ENCODE measurements around the gene FADS3. TPM values are rescaled to one million over a fixed set of nuclear protein-coding genes. Genes with fewer than 3 reads are reported as not detected.

FADS3 gene
- total and polyA plus RNA-seq, 7 experiments from 2014 or later, result 0.31 to 8.6 (median 2.1) TPM

DNA sequence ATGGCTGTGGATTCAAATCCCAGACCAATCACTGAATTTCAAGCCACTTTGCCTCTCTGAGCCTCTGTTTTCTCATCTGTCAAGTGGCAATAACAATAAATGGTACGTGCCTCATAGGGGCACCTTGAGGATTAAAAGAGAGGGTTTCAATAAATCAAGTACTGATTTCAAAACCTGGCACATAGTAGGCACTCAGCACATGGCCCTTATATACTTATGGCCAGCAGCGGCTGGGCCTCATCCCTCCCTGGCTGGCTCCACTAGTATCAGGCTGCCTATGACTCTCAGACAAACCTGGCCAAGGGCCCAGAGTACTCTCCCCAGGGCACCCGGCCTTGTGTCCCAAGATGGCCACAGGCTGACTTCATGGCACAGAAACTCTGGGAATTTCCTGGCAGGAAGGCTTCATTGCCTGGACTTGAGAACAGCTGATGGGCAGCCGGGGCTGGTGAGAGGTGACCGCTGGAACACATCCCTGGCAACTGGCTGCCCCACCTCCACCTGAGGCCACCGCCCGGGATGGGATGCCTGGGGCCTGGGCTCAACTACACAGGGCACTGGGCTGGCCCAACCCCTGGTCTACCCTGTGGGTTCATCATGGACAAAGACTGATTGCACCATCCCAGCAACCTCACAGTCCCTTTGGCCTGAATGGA, 3.4 kb downstream of the FADS3 start:
- no peaks in the 10 kb centered on the region for H3K27me3 ChIP-seq (ENCODE audit: control insufficient read depth in 2 of 2, insufficient read depth in 2 of 2, low read length in 2 of 2)
- Mint-ChIP-seq H3K4me3 (no peak overlapping the region), H3K36me3 (no peaks in the 10 kb centered on the region), H3K4me1 (peaks cover 0 to 11% (median 4%) of the 10 kb centered on the region in 7 donors), H3K9me3 (no peaks in the 10 kb centered on the region), H3K27me3 (peaks cover 0 to 8% (median 0%) of the 10 kb centered on the region in 5 donors), H3K27ac (no peak overlapping the region)
- ChIA-PET POLR2A (no interaction called here), CTCF (no interaction called here)
- ATAC-seq, result no peak
- DNase-seq, result no peak
- no peak overlapping the region for H3K27ac ChIP-seq (ENCODE audit: low read depth, low read length)
- intact Hi-C loops (cut with micrococcal nuclease), result no loop called here
- H3K4me3 ChIP-seq (ENCODE audit: low read length), result no peak overlapping the region
- no peaks in the 10 kb centered on the region for H3K36me3 ChIP-seq (ENCODE audit: control insufficient read depth in 2 of 3, insufficient read depth in 3 of 3, low read length in 3 of 3)
- peaks cover 9% of the 10 kb centered on the region in 2 donors for H3K4me1 ChIP-seq (ENCODE audit: control insufficient read depth in 2 of 2, insufficient read depth in 2 of 2, low read length in 2 of 2)
- H3K9me3 ChIP-seq (ENCODE audit: control insufficient read depth in 2 of 3, low read length in 3 of 3), result no peaks in the 10 kb centered on the region

DNA sequence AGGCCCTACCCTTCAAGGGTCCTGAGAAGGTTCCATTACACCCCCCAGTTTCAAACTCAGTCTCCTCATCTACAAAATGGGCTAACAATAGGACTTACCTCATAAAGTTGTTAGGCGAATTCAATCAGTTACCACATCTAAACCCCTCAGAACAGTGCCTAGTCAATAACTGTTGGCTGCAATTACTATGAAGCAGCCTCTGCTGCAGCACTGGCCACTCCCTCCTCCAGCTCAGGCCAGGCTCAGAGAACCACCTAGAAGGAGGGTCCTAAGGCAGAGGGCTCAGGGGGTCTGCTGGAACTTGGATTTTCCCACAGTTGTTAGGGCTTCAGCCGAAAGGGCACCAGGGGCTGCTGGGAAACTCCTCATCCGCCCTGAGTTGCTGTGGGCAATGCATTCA, 4.7 kb downstream of the FADS3 start:
- peaks cover 0 to 2% (median 0%) of the 10 kb centered on the region in 5 donors for H3K27me3 Mint-ChIP-seq
- no peaks in the 10 kb centered on the region for H3K9me3 Mint-ChIP-seq
- ATAC-seq (no peak), DNase-seq (no peak)
- intact Hi-C loops (cut with micrococcal nuclease), result no loop called here
- H3K36me3 Mint-ChIP-seq, result no peaks in the 10 kb centered on the region
- peaks cover 0 to 4% (median 4%) of the 10 kb centered on the region in 7 donors for H3K4me1 Mint-ChIP-seq
- ChIA-PET CTCF (no interaction called here), POLR2A (interaction anchor here (0.7 kb wide), 1 partner anchor 150 kb away, joined by 3 read pairs; no protein-coding TSS in a partner anchor)
- Histone ChIP-seq H3K36me3 (ENCODE audit: control insufficient read depth in 2 of 3, insufficient read depth in 3 of 3, low read length in 3 of 3) (no peaks in the 10 kb centered on the region), H3K27me3 (ENCODE audit: control insufficient read depth in 2 of 2, insufficient read depth in 2 of 2, low read length in 2 of 2) (no peaks in the 10 kb centered on the region), H3K4me3 (ENCODE audit: low read length) (no peak overlapping the region), H3K9me3 (ENCODE audit: control insufficient read depth in 2 of 3, low read length in 3 of 3) (no peaks in the 10 kb centered on the region), H3K4me1 (ENCODE audit: control insufficient read depth in 2 of 2, insufficient read depth in 2 of 2, low read length in 2 of 2) (peaks cover 9% of the 10 kb centered on the region in 2 donors), H3K27ac (ENCODE audit: low read depth, low read length) (no peak overlapping the region)
- H3K27ac Mint-ChIP-seq, result no peak overlapping the region
- H3K4me3 Mint-ChIP-seq, result no peak overlapping the region

DNA sequence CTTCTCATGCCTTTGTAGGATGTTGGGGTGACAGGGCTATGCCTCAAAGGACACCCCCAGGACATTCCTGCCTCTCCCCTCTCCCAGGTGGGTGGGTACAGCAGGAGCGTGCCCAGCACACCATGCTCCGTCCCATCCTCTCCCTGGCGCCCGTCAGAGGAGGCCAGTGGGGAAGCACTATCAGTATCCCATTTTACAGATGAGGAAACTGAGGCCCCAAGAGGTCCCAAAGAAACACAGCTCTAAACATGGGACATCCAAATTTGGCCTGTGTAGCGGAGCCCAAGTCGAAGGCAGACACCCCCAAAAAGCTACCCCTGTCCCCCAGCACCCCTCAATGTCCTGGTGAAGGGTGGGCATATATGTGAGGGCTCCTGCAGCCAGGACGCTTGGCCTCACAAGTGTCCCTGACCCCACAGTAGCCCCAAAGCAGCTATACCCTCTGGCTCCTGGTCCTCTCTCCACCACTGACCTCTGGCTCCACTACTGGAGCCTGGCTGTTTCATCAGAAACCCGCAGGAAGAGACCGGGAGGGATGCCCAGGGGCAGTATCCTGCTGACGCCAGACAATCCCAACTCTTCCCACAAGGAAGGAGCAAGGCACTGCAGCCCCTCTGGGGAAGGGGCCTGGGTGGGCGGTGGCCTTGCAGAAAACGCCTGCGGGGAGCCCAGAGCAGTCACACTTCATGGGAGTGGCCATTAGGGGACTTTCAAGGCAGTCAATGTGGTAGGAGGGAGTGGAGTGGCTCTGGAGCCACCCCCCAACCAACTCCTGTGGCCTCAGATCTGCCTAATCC, 5.4 kb downstream of the FADS3 start:
- H3K4me1 Mint-ChIP-seq, result peaks cover 0 to 3% (median 3%) of the 10 kb centered on the region in 7 donors
- Histone ChIP-seq H3K4me3 (ENCODE audit: low read length) (no peak overlapping the region), H3K4me1 (ENCODE audit: control insufficient read depth in 2 of 2, insufficient read depth in 2 of 2, low read length in 2 of 2) (peaks cover 9% of the 10 kb centered on the region in 2 donors), H3K27ac (ENCODE audit: low read depth, low read length) (no peak overlapping the region), H3K9me3 (ENCODE audit: control insufficient read depth in 2 of 3, low read length in 3 of 3) (no peaks in the 10 kb centered on the region), H3K27me3 (ENCODE audit: control insufficient read depth in 2 of 2, insufficient read depth in 2 of 2, low read length in 2 of 2) (no peaks in the 10 kb centered on the region), H3K36me3 (ENCODE audit: control insufficient read depth in 2 of 3, insufficient read depth in 3 of 3, low read length in 3 of 3) (no peaks in the 10 kb centered on the region)
- no peak overlapping the region for H3K4me3 Mint-ChIP-seq
- ChIA-PET CTCF (no interaction called here), POLR2A (no interaction called here)
- DNase-seq (no peak), ATAC-seq (no peak)
- intact Hi-C loops (cut with micrococcal nuclease), result no loop called here
- peaks cover 0 to 2% (median 0%) of the 10 kb centered on the region in 5 donors for H3K27me3 Mint-ChIP-seq
- no peaks in the 10 kb centered on the region for H3K9me3 Mint-ChIP-seq
- no peaks in the 10 kb centered on the region for H3K36me3 Mint-ChIP-seq
- peak overlapping the region in 1 of 9 donors; percentile 20 for H3K27ac Mint-ChIP-seq

DNA sequence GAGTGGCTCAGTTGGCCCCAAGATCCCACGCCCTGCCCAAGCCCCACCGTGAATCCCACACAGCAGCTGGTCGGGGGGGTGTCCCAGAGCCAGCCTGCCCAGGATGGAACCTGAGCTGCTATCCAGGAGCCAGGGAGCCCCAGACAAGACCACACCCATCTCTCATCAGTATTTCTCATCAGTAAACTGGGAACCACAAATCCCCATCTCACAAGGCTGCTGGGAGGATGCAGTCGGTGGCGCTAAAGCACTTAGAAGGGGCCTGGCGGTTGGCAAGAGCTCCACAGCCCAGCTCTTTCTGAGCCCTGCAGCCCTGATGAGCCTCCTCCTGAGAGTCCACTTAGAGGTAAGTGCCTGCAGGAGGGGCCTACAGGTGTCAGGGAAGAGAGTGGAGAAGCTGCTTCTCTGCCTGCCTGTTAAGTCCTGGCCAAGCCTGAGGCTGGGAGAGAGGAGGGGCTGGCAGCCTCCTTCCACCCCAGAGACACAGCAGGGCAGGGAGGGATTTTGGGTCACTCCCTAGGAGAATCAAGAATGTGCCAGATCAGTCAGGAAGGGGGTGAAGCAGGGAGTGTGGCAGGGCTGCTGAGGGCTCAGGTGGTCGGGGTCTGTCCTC, 6.1 kb downstream of the FADS3 start:
- Mint-ChIP-seq H3K4me1 (no peaks in the 10 kb centered on the region), H3K36me3 (no peaks in the 10 kb centered on the region), H3K9me3 (no peaks in the 10 kb centered on the region), H3K27ac (no peak overlapping the region), H3K4me3 (no peak overlapping the region), H3K27me3 (no peaks in the 10 kb centered on the region)
- Histone ChIP-seq H3K27ac (ENCODE audit: low read depth, low read length) (no peak overlapping the region), H3K9me3 (ENCODE audit: control insufficient read depth in 2 of 3, low read length in 3 of 3) (no peaks in the 10 kb centered on the region), H3K27me3 (ENCODE audit: control insufficient read depth in 2 of 2, insufficient read depth in 2 of 2, low read length in 2 of 2) (no peaks in the 10 kb centered on the region), H3K4me3 (ENCODE audit: low read length) (no peak overlapping the region), H3K4me1 (ENCODE audit: control insufficient read depth in 2 of 2, insufficient read depth in 2 of 2, low read length in 2 of 2) (peaks cover 3% of the 10 kb centered on the region in 2 donors), H3K36me3 (ENCODE audit: control insufficient read depth in 2 of 3, insufficient read depth in 3 of 3, low read length in 3 of 3) (no peaks in the 10 kb centered on the region)
- ATAC-seq (no peak), DNase-seq (no peak)
- POLR2A ChIA-PET, result no interaction called here
- CTCF ChIA-PET, result no interaction called here
- intact Hi-C loops (cut with micrococcal nuclease), result no loop called here

DNA sequence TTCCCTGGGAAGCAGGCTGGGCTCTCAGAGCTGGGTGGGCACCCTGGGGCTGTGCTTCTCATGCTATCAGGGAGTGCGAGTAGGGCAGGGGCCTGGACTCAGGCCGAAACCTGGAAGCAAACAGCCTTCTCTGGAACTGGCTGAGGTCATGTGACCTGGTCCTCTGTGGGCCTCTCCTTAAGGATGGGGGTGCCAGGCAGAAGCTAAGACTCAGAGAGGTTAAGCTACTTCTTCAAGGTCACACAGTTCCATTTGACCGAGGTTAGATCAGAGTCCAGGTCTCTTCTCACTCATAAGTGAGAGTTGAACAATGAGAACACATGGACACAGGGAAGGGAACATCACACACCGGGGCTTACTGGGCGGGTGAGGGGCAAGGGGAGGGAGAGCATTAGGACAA, 7.4 kb downstream of the FADS3 start:
- Mint-ChIP-seq H3K9me3 (no peaks in the 10 kb centered on the region), H3K4me1 (no peaks in the 10 kb centered on the region), H3K27me3 (no peaks in the 10 kb centered on the region), H3K27ac (no peak overlapping the region), H3K4me3 (no peak overlapping the region), H3K36me3 (no peaks in the 10 kb centered on the region)
- DNase-seq (no peak), ATAC-seq (no peak)
- H3K4me1 ChIP-seq (ENCODE audit: control insufficient read depth in 2 of 2, insufficient read depth in 2 of 2, low read length in 2 of 2), result no peaks in the 10 kb centered on the region
- intact Hi-C loops (cut with micrococcal nuclease), result no loop called here
- no peaks in the 10 kb centered on the region for H3K36me3 ChIP-seq (ENCODE audit: control insufficient read depth in 2 of 3, insufficient read depth in 3 of 3, low read length in 3 of 3)
- no peak overlapping the region for H3K4me3 ChIP-seq (ENCODE audit: low read length)
- H3K27ac ChIP-seq (ENCODE audit: low read depth, low read length), result no peak overlapping the region
- H3K27me3 ChIP-seq (ENCODE audit: control insufficient read depth in 2 of 2, insufficient read depth in 2 of 2, low read length in 2 of 2), result no peaks in the 10 kb centered on the region
- ChIA-PET POLR2A (no interaction called here), CTCF (interaction anchor here (0.7 to 0.8 kb wide), 2 partner anchors 12 to 63 kb away, joined by 3 read pairs; no protein-coding TSS in a partner anchor)
- no peaks in the 10 kb centered on the region for H3K9me3 ChIP-seq (ENCODE audit: control insufficient read depth in 2 of 3, low read length in 3 of 3)

DNA sequence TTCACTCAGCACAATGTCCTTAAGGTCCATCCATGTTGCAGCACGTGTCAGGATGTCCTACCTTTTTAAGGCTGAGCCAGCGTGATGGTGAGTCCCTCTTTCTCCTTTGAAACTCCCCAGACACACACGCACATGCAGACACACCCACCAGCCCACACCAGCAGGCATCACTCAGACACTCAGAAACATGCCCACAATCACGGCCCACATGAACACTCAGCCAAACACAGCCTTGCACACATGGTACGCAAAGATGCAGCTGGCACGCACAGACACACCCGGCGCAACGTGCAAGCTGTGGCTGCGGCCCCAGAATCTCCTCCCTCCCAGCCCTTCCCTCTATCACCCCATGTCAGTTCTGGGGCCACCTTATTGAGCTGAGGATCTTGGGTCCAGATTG, 8.0 kb downstream of the FADS3 start:
- Mint-ChIP-seq H3K9me3 (no peaks in the 10 kb centered on the region), H3K4me1 (no peaks in the 10 kb centered on the region), H3K27ac (no peak overlapping the region), H3K4me3 (no peak overlapping the region), H3K36me3 (no peaks in the 10 kb centered on the region), H3K27me3 (no peaks in the 10 kb centered on the region)
- ATAC-seq (no peak), DNase-seq (no peak)
- Histone ChIP-seq H3K27me3 (ENCODE audit: control insufficient read depth in 2 of 2, insufficient read depth in 2 of 2, low read length in 2 of 2) (no peaks in the 10 kb centered on the region), H3K36me3 (ENCODE audit: control insufficient read depth in 2 of 3, insufficient read depth in 3 of 3, low read length in 3 of 3) (no peaks in the 10 kb centered on the region), H3K27ac (ENCODE audit: low read depth, low read length) (no peak overlapping the region), H3K4me1 (ENCODE audit: control insufficient read depth in 2 of 2, insufficient read depth in 2 of 2, low read length in 2 of 2) (no peaks in the 10 kb centered on the region), H3K9me3 (ENCODE audit: control insufficient read depth in 2 of 3, low read length in 3 of 3) (no peaks in the 10 kb centered on the region), H3K4me3 (ENCODE audit: low read length) (no peak overlapping the region)
- intact Hi-C loops (cut with micrococcal nuclease), result no loop called here
- POLR2A ChIA-PET, result no interaction called here
- CTCF ChIA-PET, result no interaction called here

All from naive thymus-derived CD4-positive, alpha-beta T cell (primary cell).